Activated CD4-positive, alpha-beta T cell treated with anti-CD3 and anti-CD28 coated beads, Interleukin-2, amount 10 ng/mL, durations not matched to agents 7 days and 5 days (primary cell): ENCODE measurements around the gene LY6G5B. TPM values are rescaled to one million over a fixed set of nuclear protein-coding genes. Genes with fewer than 3 reads are reported as not detected.

Experiments used
- CTCF ChIA-PET: fragments of 350-600 bp; sonication (Branson Sonifier 250); formaldehyde crosslinking; loops from one replicate; lab custom pipeline; 2021; ENCODE audit warnings: antibody characterized with exemption; lab: Charles Lee
- POLR2A ChIA-PET: fragments of 350-600 bp; sonication (Branson Sonifier 250); formaldehyde crosslinking; loops from one replicate; lab custom pipeline; 2021; ENCODE audit warnings: antibody characterized with exemption; lab: Charles Lee
- DNase-seq: peaks from one replicate; pipeline ENCODE4 v3.0.0-alpha.2; 2020
- H3K27ac Mint-ChIP-seq: one replicate; pipeline ENCODE4 v1.8.0; 2021; ENCODE audit warnings: mild to moderate bottlenecking, moderate library complexity, mixed read lengths
- H3K27me3 Mint-ChIP-seq: one replicate; pipeline ENCODE4 v1.8.0; 2021; ENCODE audit warnings: mixed read lengths
- H3K36me3 Mint-ChIP-seq: one replicate; pipeline ENCODE4 v1.8.0; 2021; ENCODE audit warnings: low read depth, mixed read lengths
- H3K4me1 Mint-ChIP-seq: one replicate; pipeline ENCODE4 v1.8.0; 2021; ENCODE audit warnings: mixed read lengths
- H3K4me3 Mint-ChIP-seq: one replicate; pipeline ENCODE4 v1.8.0; 2021; ENCODE audit warnings: mild to moderate bottlenecking, moderate library complexity, mixed read lengths
- H3K9me3 Mint-ChIP-seq: one replicate; pipeline ENCODE4 v1.8.0; 2021; ENCODE audit warnings: mixed read lengths
- total RNA-seq, 2 experiments: library from RNA; stranded (reverse); gene quantifications; one replicate each; pipeline ENCODE4 v1.2.3, GENCODE V29; 2021

The LY6G5B gene
- total RNA-seq, 2 experiments from 2014 or later = 26.0 to 27.4 TPM

GRCh38 chr6:31659649-31660380 is 10.0 kb upstream of the LY6G5B start:
- H3K27me3 Mint-ChIP-seq = no peaks in the 10 kb centered on the region
- no peaks in the 10 kb centered on the region for H3K9me3 Mint-ChIP-seq
- ChIA-PET CTCF (interaction anchor here (0.9 to 1.7 kb wide), 5 partner anchors 9 to 117 kb away, joined by 3 to 4 read pairs (median 3); partner anchors contain the start of genes DDX39B and MSH5), POLR2A (interaction anchor here (0.6 to 0.8 kb wide), 3 partner anchors 8 to 138 kb away, joined by 3 read pairs; partner anchors contain the start of gene LY6G5B)
- peak; percentile 52 for DNase-seq
- peak overlapping the region; percentile 93 for H3K4me3 Mint-ChIP-seq
- peaks cover 79% of the 10 kb centered on the region for H3K4me1 Mint-ChIP-seq
- H3K27ac Mint-ChIP-seq = peak overlapping the region; percentile 87
- H3K36me3 Mint-ChIP-seq = peaks cover 72% of the 10 kb centered on the region

GRCh38 chr6:31660381-31661261 is 9.2 kb upstream of the LY6G5B start, which contains the start of gene C6orf47:
Gene C6orf47, minus strand, starts transcription at chr6:31660778. Its CDS starts 831 bp downstream, at chr6:31659947.
- peak; percentile 79 for DNase-seq
- Mint-ChIP-seq H3K4me3 (peak within 1 kb of the TSS; percentile 93), H3K27ac (peak within 1 kb of the TSS; percentile 87), H3K36me3 (peaks cover 69% of the 10 kb centered on the region), H3K9me3 (no peaks in the 10 kb centered on the region), H3K4me1 (peaks cover 75% of the 10 kb centered on the region), H3K27me3 (no peaks in the 10 kb centered on the region)
- ChIA-PET CTCF (interaction anchor here (0.6 to 4.7 kb wide), 9 partner anchors 7 to 146 kb away, joined by 3 to 32 read pairs (median 3); partner anchors contain the start of genes APOM, BAG6, LSM2 and MSH5), POLR2A (interaction anchor here (0.6 to 0.8 kb wide), 3 partner anchors 9 to 139 kb away, joined by 3 read pairs; partner anchors contain the start of gene LY6G5B)

- peak overlapping the region; percentile 85 for H3K27ac Mint-ChIP-seq
- POLR2A ChIA-PET = no interaction called here
- H3K4me1 Mint-ChIP-seq = peaks cover 73% of the 10 kb centered on the region
- no peak for DNase-seq
- CTCF ChIA-PET = interaction anchor here (0.6 to 4.7 kb wide), 12 partner anchors 8 to 931 kb away, joined by 3 to 32 read pairs (median 3); partner anchors contain the start of genes APOM, BAG6, LSM2 and MSH5
- no peaks in the 10 kb centered on the region for H3K27me3 Mint-ChIP-seq
- H3K9me3 Mint-ChIP-seq = no peaks in the 10 kb centered on the region
- peak overlapping the region; percentile 93 for H3K4me3 Mint-ChIP-seq
- H3K36me3 Mint-ChIP-seq = peaks cover 72% of the 10 kb centered on the region
Observed at GRCh38 chr6:31661262-31662123, 8.3 kb upstream of the LY6G5B start.

- Mint-ChIP-seq H3K36me3 (peaks cover 73% of the 10 kb centered on the region), H3K4me3 (peak overlapping the region; percentile 93), H3K27me3 (no peaks in the 10 kb centered on the region), H3K9me3 (no peaks in the 10 kb centered on the region), H3K4me1 (peaks cover 75% of the 10 kb centered on the region), H3K27ac (peak overlapping the region; percentile 85)
- CTCF ChIA-PET = interaction anchor here (0.6 to 4.7 kb wide), 6 partner anchors 9 to 931 kb away, joined by 3 to 32 read pairs (median 4); partner anchors contain the start of genes APOM and BAG6
- DNase-seq = no peak
- POLR2A ChIA-PET = interaction anchor here (0.6 kb wide), 1 partner anchor 200 kb away, joined by 3 read pairs; the partner anchor contains the start of gene NEU1
Observed at GRCh38 chr6:31662124-31662723, 7.6 kb upstream of the LY6G5B start.

- ChIA-PET POLR2A (interaction anchor here (0.6 kb wide), 3 partner anchors 29 to 200 kb away, joined by 3 to 5 read pairs (median 4); partner anchors contain the start of gene NEU1), CTCF (interaction anchor here (0.6 to 4.7 kb wide), 7 partner anchors 10 to 796 kb away, joined by 3 to 32 read pairs (median 4); partner anchors contain the start of genes APOM, BAG6 and NFKBIL1)
- no peaks in the 10 kb centered on the region for H3K9me3 Mint-ChIP-seq
- H3K27ac Mint-ChIP-seq = peak overlapping the region; percentile 94
- H3K36me3 Mint-ChIP-seq = peaks cover 74% of the 10 kb centered on the region
- no peaks in the 10 kb centered on the region for H3K27me3 Mint-ChIP-seq
- peaks cover 73% of the 10 kb centered on the region for H3K4me1 Mint-ChIP-seq
- DNase-seq = no peak
- H3K4me3 Mint-ChIP-seq = peak overlapping the region; percentile 87
Observed at GRCh38 chr6:31663126-31663960, 6.4 kb upstream of the LY6G5B start.

- POLR2A ChIA-PET = interaction anchor here (0.5 to 0.8 kb wide), 5 partner anchors 12 to 310 kb away, joined by 3 to 6 read pairs (median 3); partner anchors contain the start of genes BAG6 and HSPA1B
- DNase-seq = peak; percentile 19
- CTCF ChIA-PET = interaction anchor here (0.8 to 4.7 kb wide), 8 partner anchors 11 to 234 kb away, joined by 3 to 32 read pairs (median 4); partner anchors contain the start of genes APOM, BAG6 and NFKBIL1
- Mint-ChIP-seq H3K4me1 (peaks cover 73% of the 10 kb centered on the region), H3K4me3 (peak overlapping the region; percentile 87), H3K9me3 (no peaks in the 10 kb centered on the region), H3K27ac (peak overlapping the region; percentile 94), H3K27me3 (no peaks in the 10 kb centered on the region), H3K36me3 (peaks cover 75% of the 10 kb centered on the region)
Observed at GRCh38 chr6:31663961-31664789, 5.6 kb upstream of the LY6G5B start.

- Mint-ChIP-seq H3K9me3 (no peaks in the 10 kb centered on the region), H3K27me3 (no peaks in the 10 kb centered on the region), H3K4me1 (peaks cover 67% of the 10 kb centered on the region), H3K4me3 (peak within 1 kb of the TSS; percentile 87), H3K36me3 (peaks cover 70% of the 10 kb centered on the region), H3K27ac (peak within 1 kb of the TSS; percentile 94)
- CTCF ChIA-PET = interaction anchor here (0.9 to 4.7 kb wide), 5 partner anchors 12 to 233 kb away, joined by 3 to 32 read pairs (median 3); partner anchors contain the start of genes APOM and BAG6
- POLR2A ChIA-PET = interaction anchor here (0.7 to 0.8 kb wide), 4 partner anchors 13 to 239 kb away, joined by 3 to 6 read pairs (median 4); partner anchors contain the start of genes BAG6 and HSPA1B
- DNase-seq = peak; percentile 95
Observed at GRCh38 chr6:31664790-31665500, 4.8 kb upstream of the LY6G5B start, which contains the start of gene GPANK1. Gene GPANK1, minus strand, starts transcription at chr6:31664997. Its CDS starts 519 bp downstream, at chr6:31664478.

- Mint-ChIP-seq H3K4me3 (peak within 1 kb of the TSS; percentile 87), H3K27me3 (no peaks in the 10 kb centered on the region), H3K9me3 (no peaks in the 10 kb centered on the region), H3K36me3 (peaks cover 73% of the 10 kb centered on the region), H3K27ac (peak within 1 kb of the TSS; percentile 94), H3K4me1 (peaks cover 63% of the 10 kb centered on the region)
- ChIA-PET CTCF (interaction anchor here (0.9 to 2.1 kb wide), 6 partner anchors 10 to 85 kb away, joined by 3 to 8 read pairs (median 3); partner anchors contain the start of genes APOM and LY6G5C), POLR2A (interaction anchor here (0.7 kb wide), 1 partner anchor 138 kb away, joined by 3 read pairs; no protein-coding TSS in a partner anchor)
- DNase-seq = peak; percentile 99
Observed at GRCh38 chr6:31665501-31666336, 4.1 kb upstream of the LY6G5B start, which contains the start of gene CSNK2B. Gene CSNK2B, plus strand, starts transcription at chr6:31666080. Its CDS starts 752 bp downstream, at chr6:31666832.
